Stomach (tissue), 4 donors: ENCODE data around the gene SIRPB2.

Experiments
- CTCF ChIP-seq, 7 experiments: fragments of 450-650 bp in 4 of 7; fragments of 200-600 bp in 3 of 7; sonication (generic) in 3 of 7; IDR thresholded peaks; one replicate each; pipeline ENCODE4 v1.5.1; 2016 to 2019; ENCODE audit warnings: antibody characterized with exemption in 7 of 7, control low read depth in 2 of 7, mild to moderate bottlenecking in 1 of 7
- POLR2AphosphoS5 ChIP-seq, 3 donors: sonication (generic); formaldehyde crosslinking; IDR thresholded peaks; one replicate each; pipeline ENCODE4 v1.6.1; 2016; ENCODE audit warnings: antibody characterized with exemption in 3 of 3

- TF ChIP-seq POLR2AphosphoS5 (IDR thresholded peaks at IDR 0.05), result peak in 2 of 3 donors; percentile 64 to 73
- TF ChIP-seq CTCF (IDR thresholded peaks at IDR 0.05), result no peak
These were observed 23.7 kb downstream of the SIRPB2 start for GRCh38 chr20:1467355-1468116.
